Gastrocnemius medialis (tissue), 4 donors: Measurements from ENCODE around the gene PPP2R1A. TPM values are rescaled to one million over a fixed set of nuclear protein-coding genes. Genes with fewer than 3 reads are reported as not detected.
A peak's percentile ranks its signal among the peaks of the same experiment; 100 is the strongest.

Source experiments
- ATAC-seq, 2 donors: fragments of 150-250 bp; one replicate each; pipeline ENCODE4 v1.9.1; 2016
- DNase-seq, 2 donors: peaks; one replicate each; pipeline ENCODE4 v3.0.0-alpha.2; 2019
- H3K27ac ChIP-seq, 4 donors: fragments of 200-600 bp; sonication (generic); 1 replicate in 1 of 4; 2 replicates in 3 of 4; pipeline ENCODE4 v1.5.1; 2016 to 2018; ENCODE audit warnings: mild to moderate bottlenecking in 2 of 4, moderate library complexity in 1 of 4
- H3K27me3 ChIP-seq, 3 donors: fragments of 200-600 bp; sonication (generic) in 2 of 3; 1 replicate in 1 of 3; 2 replicates in 2 of 3; pipeline versions ENCODE4 v1.5.1 to v1.6.0; 2016 to 2019; ENCODE audit warnings: mild to moderate bottlenecking in 1 of 3, moderate library complexity in 1 of 3
- H3K36me3 ChIP-seq, 2 donors: fragments of 200-600 bp; sonication (generic) in 1 of 2; one replicate each; pipeline ENCODE4 v1.5.1; 2017 to 2018
- H3K4me1 ChIP-seq, 2 donors: fragments of 200-600 bp; sonication (generic) in 1 of 2; one replicate each; pipeline ENCODE4 v1.5.1; 2016 to 2017; ENCODE audit warnings: mild to moderate bottlenecking in 2 of 2
- H3K4me3 ChIP-seq, 4 donors: fragments of 200-600 bp; sonication (generic) in 3 of 4; 1 replicate in 1 of 4; 2 replicates in 3 of 4; pipeline ENCODE4 v1.5.1; 2016 to 2019; ENCODE audit warnings: mild to moderate bottlenecking in 2 of 4
- H3K9me3 ChIP-seq, 3 donors: fragments of 200-600 bp; sonication (generic) in 2 of 3; 1 replicate in 1 of 3; 2 replicates in 2 of 3; pipeline ENCODE4 v1.5.1; 2016 to 2019
- CTCF ChIP-seq, 5 experiments: fragments of 450-650 bp in 3 of 5; fragments of 200-600 bp in 2 of 5; sonication (generic) in 2 of 5; IDR thresholded peaks in 4 of 5; conservative IDR thresholded peaks in 1 of 5; 1 replicate in 4 of 5; 2 replicates in 1 of 5; pipeline ENCODE4 v1.5.1; 2016 to 2019; ENCODE audit warnings: antibody characterized with exemption in 5 of 5, mild to moderate bottlenecking in 3 of 5, moderate library complexity in 3 of 5
- POLR2A ChIP-seq, 2 donors: fragments of 450-650 bp; IDR thresholded peaks; one replicate each; pipeline ENCODE4 v1.6.1; 2017; ENCODE audit warnings: antibody characterized with exemption in 2 of 2, mild to moderate bottlenecking in 2 of 2, moderate library complexity in 2 of 2
- in situ Hi-C, 4 donors: fragments of 200-750 bp; cut with MboI; loops; one replicate each; pipeline versions ENCODE4 v1.15.0 to v1.8.0; 2017; ENCODE audit warnings: low sequenced_read_pairs in 4 of 4
- intact Hi-C: fragments of 100-400 bp; cut with DNase I; formaldehyde crosslinking; loops from one replicate; pipeline ENCODE4 v1.15.1; 2023; ENCODE audit warnings: low total_unique reads
- total RNA-seq, 4 donors: library from RNA; depleted of rRNA; stranded (reverse); fragments of >200 nt; gene quantifications; one replicate each; pipeline versions ENCODE4 v1.1.0 to v1.2.3, GENCODE V29; 2016

Gene PPP2R1A
- total RNA-seq, 4 donors from 2014 or later = 263 to 302 (median 290) TPM

GRCh38 chr19:52224211-52224610 is 34.4 kb downstream of the PPP2R1A start:
- Histone ChIP-seq H3K9me3 (no peaks in the 10 kb centered on the region), H3K27ac (no peak overlapping the region), H3K36me3 (peaks cover 3 to 90% of the 10 kb centered on the region in 2 donors), H3K27me3 (no peaks in the 10 kb centered on the region), H3K4me1 (no peaks in the 10 kb centered on the region), H3K4me3 (no peak overlapping the region)
- intact Hi-C loops (no loop called here), in situ Hi-C loops (no loop called here)
- ATAC-seq (no peak), DNase-seq (no peak)
- TF ChIP-seq CTCF (IDR thresholded peaks at IDR 0.05 in 4 of 5, conservative IDR thresholded peaks at IDR 0.05 in 1 of 5) (no peak), POLR2A (IDR thresholded peaks at IDR 0.05) (no peak)

- intact Hi-C loops = no loop called here
- Histone ChIP-seq H3K27me3 (no peaks in the 10 kb centered on the region), H3K4me3 (no peak overlapping the region), H3K36me3 (peaks cover 3 to 66% of the 10 kb centered on the region in 2 donors), H3K27ac (peak overlapping the region in 1 of 4 donors; percentile 27), H3K4me1 (no peaks in the 10 kb centered on the region), H3K9me3 (no peaks in the 10 kb centered on the region)
- DNase-seq (no peak), ATAC-seq (no peak)
- TF ChIP-seq POLR2A (IDR thresholded peaks at IDR 0.05) = no peak
- TF ChIP-seq CTCF (IDR thresholded peaks at IDR 0.05 in 4 of 5, conservative IDR thresholded peaks at IDR 0.05 in 1 of 5) = no peak
- in situ Hi-C loops = no loop called here
Measured at GRCh38 chr19:52226652-52227051, 36.8 kb downstream of the PPP2R1A start.

GRCh38 chr19:52227196-52227940 is 37.5 kb downstream of the PPP2R1A start:
- intact Hi-C loops = no loop called here
- no peak for TF ChIP-seq CTCF (IDR thresholded peaks at IDR 0.05 in 4 of 5, conservative IDR thresholded peaks at IDR 0.05 in 1 of 5)
- TF ChIP-seq POLR2A (IDR thresholded peaks at IDR 0.05) = no peak
- Histone ChIP-seq H3K27me3 (no peaks in the 10 kb centered on the region), H3K9me3 (no peaks in the 10 kb centered on the region), H3K4me3 (no peak overlapping the region), H3K4me1 (no peaks in the 10 kb centered on the region), H3K36me3 (peaks cover 3 to 58% of the 10 kb centered on the region in 2 donors), H3K27ac (peak overlapping the region in 1 of 4 donors; percentile 27)
- DNase-seq = no peak
- in situ Hi-C loops = no loop called here
- peak in 1 of 2 donors; percentile 42 for ATAC-seq

GRCh38 chr19:52227980-52228379 is 38.1 kb downstream of the PPP2R1A start:
- Histone ChIP-seq H3K4me3 (no peak overlapping the region), H3K27me3 (no peaks in the 10 kb centered on the region), H3K4me1 (no peaks in the 10 kb centered on the region), H3K27ac (no peak overlapping the region), H3K36me3 (peaks cover 0 to 52% of the 10 kb centered on the region in 2 donors), H3K9me3 (no peaks in the 10 kb centered on the region)
- intact Hi-C loops (no loop called here), in situ Hi-C loops (no loop called here)
- DNase-seq = no peak
- no peak for ATAC-seq
- no peak for TF ChIP-seq CTCF (IDR thresholded peaks at IDR 0.05 in 4 of 5, conservative IDR thresholded peaks at IDR 0.05 in 1 of 5)
- no peak for TF ChIP-seq POLR2A (IDR thresholded peaks at IDR 0.05)
